Activated naive CD4-positive, alpha-beta T cell treated with Interleukin-2 at 50 U/mL for 16 hours (primary cell): Measurements from ENCODE around the gene ASGR1.

Experiments used
- DNase-seq: peaks from one replicate; pipeline ENCODE4 v3.0.0-alpha.2; 2020

ASGR1 gene

GRCh38 chr17:7215652-7216180 lies 36.5 kb upstream of the ASGR1 start:
- DNase-seq: no peak

- no peak for DNase-seq
These were observed 36.0 kb upstream of the ASGR1 start for GRCh38 chr17:7215136-7215638.

- DNase-seq: peak; percentile 99
These were observed 35.3 kb upstream of the ASGR1 start for GRCh38 chr17:7214300-7215135.

GRCh38 chr17:7213895-7214299 lies 34.7 kb upstream of the ASGR1 start:
- no peak for DNase-seq

- DNase-seq: no peak
These were observed 32.5 kb upstream of the ASGR1 start for GRCh38 chr17:7211491-7212273.

GRCh38 chr17:7208754-7209460 lies 29.7 kb upstream of the ASGR1 start:
- no peak for DNase-seq

GRCh38 chr17:7208027-7208571 lies 28.9 kb upstream of the ASGR1 start:
- no peak for DNase-seq

- DNase-seq: no peak
These were observed 28.2 kb upstream of the ASGR1 start for GRCh38 chr17:7207120-7208001.

- no peak for DNase-seq
These were observed 26.4 kb upstream of the ASGR1 start for GRCh38 chr17:7205561-7205960.

- DNase-seq: peak; percentile 92
These were observed 25.8 kb upstream of the ASGR1 start for GRCh38 chr17:7204828-7205461.

GRCh38 chr17:7204336-7204735 lies 25.2 kb upstream of the ASGR1 start:
- no peak for DNase-seq

GRCh38 chr17:7203391-7203790 lies 24.2 kb upstream of the ASGR1 start:
- no peak for DNase-seq

- DNase-seq: no peak
These were observed 17.7 kb upstream of the ASGR1 start for GRCh38 chr17:7196651-7197401.

GRCh38 chr17:7195971-7196370 lies 16.8 kb upstream of the ASGR1 start:
- no peak for DNase-seq

- DNase-seq: no peak
These were observed 13.2 kb upstream of the ASGR1 start for GRCh38 chr17:7192271-7192937.

- DNase-seq: no peak
These were observed 12.6 kb upstream of the ASGR1 start for GRCh38 chr17:7191571-7192270.

- no peak for DNase-seq
These were observed 11.9 kb upstream of the ASGR1 start for GRCh38 chr17:7191069-7191468.

GRCh38 chr17:7190276-7190917 lies 11.2 kb upstream of the ASGR1 start:
- DNase-seq: no peak

GRCh38 chr17:7186241-7186640 lies 7.1 kb upstream of the ASGR1 start:
- no peak for DNase-seq
